H4 (cell line): ENCODE results near the gene TBC1D24. TPM values are rescaled to one million over a fixed set of nuclear protein-coding genes. Genes with fewer than 3 reads are reported as not detected.
"Not testable (repeated sequence)": the region's sequence is repeated elsewhere in the genome, so short reads cannot be mapped to it uniquely, and the experiment has no call there.

Experiments used
- DNase-seq: peaks from one replicate; pipeline ENCODE4 v3.0.0-alpha.2; 2015; ENCODE audit warnings: low spot score
- total RNA-seq: library from RNA; depleted of rRNA; stranded (reverse); fragments of >200 nt; shearing (Covaris generic); gene quantifications from 2 replicates; pipeline ENCODE4 v1.2.3, GENCODE V29; 2014

TBC1D24 gene
- total RNA-seq, 1 experiment from 2014 or later, result 5.6 TPM

DNA sequence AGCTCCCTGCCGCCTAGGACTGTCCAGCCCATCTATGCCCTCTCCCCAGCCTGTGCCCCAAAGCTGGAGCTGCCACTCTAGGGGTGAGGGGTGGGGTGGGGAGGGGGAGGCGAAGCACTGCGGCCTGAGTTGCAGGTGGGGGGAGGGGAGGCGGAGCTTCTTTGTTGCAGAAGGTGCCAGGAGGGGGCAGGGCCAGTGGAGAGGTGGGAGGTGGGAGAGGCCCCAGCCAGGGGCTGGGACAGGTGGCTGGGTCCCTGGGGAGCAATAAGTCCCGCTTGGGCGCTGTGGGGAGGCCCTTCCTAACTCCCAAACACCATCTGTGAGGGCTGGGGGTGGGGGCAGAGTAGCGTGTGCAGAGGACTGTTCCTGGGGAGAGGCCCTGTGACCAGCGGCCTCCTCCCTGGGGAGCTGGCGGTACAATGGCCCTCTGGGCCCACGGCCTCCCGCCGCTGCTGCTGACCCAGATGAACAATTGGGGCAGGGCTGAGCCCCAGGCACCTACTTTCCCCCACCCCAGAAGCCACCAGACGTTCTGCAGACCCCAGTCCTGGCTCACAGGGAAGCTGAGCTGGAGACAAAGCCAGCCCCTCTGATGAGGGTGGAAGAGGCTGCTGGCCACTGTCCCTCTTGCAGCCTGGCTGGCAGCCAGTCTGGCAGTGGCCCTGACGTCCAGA lies 6.1 kb upstream of the TBC1D24 start:
- no peak for DNase-seq

DNA sequence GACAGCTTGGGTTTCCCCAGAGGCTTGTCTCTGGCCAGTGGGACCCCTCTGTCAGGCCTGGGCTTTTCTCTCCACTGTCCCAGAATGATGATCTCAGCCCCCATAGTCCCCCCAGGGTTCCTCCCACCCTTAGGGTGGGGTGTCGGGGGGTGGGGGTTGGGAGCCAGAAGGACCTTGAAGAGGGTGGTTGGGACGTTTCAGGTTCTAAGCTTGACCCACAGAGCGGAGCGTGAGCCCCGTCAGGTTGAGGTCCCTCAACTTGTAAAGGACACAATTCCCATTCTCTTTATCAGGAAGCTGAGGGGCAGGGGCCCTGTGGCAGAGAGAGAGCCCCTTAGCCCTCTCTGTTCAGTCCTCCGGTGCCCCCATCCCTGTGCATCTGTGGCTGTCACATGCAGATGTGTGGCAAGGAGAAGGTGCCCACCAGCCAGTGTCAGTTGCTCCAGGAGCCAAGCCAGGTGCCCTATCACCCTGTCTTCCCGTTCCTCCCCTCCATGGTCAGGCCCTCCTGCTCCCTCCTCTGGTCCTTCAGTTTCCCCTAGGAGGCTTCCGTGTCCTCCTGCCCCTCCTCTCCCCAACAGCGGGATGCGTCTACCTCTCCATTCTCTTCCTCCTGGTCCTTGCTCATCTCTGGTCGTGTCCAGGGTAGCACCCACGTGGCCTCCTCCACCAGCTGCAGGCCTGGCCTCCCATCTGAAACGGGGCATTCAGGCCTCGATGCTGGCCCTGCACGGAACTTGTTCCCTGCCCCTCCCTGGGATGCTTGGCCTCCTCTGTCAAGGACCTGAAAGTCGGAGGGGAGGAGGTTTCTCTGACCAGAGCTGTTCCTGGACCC lies 5.3 kb upstream of the TBC1D24 start:
- DNase-seq, result no peak

DNA sequence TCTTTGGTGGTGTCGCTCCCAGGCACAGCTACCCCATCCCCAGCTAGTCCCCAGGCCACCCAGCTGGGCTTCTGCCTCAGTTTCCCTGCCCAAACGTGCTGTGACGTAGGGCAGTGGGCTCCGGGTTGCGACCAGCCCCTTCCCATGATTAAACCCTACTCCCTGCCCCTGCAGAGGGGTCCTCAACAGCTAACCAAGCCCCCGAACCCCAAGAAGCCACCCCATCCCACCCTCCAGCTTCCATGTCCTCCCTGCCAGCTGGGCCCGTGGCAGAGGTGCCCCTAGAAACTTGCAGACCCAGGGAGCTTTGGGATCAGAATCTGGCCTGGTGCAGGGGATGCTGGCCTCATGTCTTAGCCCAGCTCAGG lies 4.7 kb upstream of the TBC1D24 start:
- no peak for DNase-seq

- DNase-seq, result no peak
Observed at GRCh38 chr16:2470603-2471015, 4.3 kb upstream of the TBC1D24 start.

DNA sequence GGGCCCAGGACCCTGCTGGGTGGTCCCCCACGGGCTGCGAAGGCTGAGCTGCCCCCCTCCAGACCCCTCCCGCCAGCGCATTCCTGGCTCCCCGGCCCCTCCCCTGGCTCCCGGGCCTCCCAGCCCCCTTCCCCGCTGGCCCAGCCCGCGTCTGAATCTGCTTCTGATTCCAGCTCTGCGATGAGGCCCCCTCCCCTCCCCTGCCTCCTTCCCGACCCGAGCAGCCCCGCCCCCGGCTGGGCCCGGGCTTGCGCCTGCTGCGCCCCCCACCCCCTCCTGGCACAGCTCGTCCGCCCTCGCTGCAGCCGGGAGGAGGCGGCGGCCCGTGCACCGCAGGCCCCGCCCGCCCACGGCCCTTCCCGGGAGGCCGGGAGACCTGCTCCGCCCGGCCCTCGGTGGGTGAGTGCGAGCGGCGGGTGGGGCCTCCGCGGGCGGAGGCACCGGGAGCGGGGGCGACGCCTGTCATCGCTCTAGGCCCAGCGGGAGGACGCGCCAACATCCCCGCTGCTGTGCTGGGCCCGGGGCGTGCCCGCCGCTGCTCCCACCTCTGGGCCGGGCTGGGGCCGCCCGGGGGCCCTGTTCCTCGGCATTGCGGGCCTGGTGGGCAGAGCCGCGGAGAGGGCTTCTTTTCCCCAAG lies 3.8 kb upstream of the TBC1D24 start, which contains the start of gene NTN3:
NTN3 (plus strand) TSS at position 282 of the 637 bp plus-strand sequence. CDS start 405 bp downstream, outside the sequence.
- DNase-seq, result no peak

- DNase-seq, result no peak
Observed at GRCh38 chr16:2471653-2472487, 3.1 kb upstream of the TBC1D24 start.

DNA sequence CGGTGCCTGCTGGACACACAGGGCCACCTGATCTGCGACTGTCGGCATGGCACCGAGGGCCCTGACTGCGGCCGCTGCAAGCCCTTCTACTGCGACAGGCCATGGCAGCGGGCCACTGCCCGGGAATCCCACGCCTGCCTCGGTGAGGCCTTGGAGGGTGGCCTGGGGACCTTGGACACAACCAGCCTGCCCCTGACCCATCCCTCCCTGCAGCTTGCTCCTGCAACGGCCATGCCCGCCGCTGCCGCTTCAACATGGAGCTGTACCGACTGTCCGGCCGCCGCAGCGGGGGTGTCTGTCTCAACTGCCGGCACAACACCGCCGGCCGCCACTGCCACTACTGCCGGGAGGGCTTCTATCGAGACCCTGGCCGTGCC lies 2.5 kb upstream of the TBC1D24 start:
- no peak for DNase-seq

GRCh38 chr16:2472885-2473445 lies 2.0 kb upstream of the TBC1D24 start:
- DNase-seq, result no peak

DNA sequence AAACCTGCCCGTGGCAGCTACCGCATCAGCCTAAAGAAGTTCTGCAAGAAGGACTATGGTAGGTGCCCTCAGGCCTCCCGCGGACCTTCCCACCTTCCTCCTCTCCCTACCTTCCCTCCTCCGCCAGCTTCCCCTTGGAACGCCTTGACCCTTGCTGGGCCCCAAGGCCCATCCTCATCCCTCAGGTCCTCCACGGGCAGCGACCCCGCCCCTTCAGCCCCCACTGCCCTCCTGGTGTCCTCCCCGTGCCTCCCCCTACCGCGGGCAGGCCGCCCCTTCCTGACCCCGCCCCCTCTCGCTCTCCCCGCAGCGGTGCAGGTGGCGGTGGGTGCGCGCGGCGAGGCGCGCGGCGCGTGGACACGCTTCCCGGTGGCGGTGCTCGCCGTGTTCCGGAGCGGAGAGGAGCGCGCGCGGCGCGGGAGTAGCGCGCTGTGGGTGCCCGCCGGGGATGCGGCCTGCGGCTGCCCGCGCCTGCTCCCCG lies 1.4 kb upstream of the TBC1D24 start:
- no peak for DNase-seq

- no peak for DNase-seq
Observed at GRCh38 chr16:2473999-2474876, 689 bp upstream of the TBC1D24 start.

DNA sequence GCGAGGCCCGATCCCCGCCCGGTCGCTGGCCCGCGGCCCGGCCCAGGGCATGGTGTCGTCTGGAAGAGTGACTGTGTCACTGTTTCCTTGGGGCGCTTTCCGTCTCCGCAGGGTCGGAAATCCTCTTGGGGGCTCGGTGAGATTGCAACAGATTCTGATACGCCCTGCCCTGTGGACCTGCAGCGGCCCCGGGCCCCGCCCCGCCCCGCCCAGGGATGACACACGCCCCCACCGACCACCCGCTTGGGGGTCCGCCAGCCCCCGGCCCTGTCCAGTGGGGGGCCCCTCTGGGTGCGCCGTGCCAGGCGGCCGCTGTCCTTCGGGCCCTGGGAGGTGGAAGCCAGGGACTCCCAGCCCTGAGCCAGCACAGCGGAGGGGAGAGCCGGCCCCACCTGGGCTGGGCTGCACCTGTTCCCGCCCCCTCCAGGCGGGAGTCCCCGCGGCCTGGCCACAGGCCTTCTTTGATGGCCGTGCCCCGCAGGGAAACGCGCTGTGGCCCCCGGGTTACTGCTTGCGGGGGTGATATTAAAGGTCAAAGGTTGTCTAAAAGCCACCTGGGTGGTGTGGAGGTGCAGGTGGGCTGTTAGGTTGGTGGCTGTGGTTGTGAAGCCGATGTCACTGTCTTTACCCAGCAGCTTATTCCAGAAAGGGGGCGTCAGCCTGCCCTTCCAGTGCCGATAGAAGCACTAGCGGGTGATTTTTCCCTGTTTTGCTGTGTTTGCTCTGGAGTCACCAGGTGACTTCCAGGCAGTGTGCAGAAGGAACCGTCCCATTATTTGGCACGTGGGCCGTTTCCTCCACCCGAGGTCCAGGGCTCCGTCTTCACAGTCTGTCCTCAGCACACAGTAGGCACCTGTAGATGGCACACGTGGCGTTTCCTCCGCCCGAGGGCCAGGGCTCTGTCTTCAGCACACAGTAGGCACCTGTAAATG lies 752 bp downstream of the TBC1D24 start:
- DNase-seq, result no peak

DNA sequence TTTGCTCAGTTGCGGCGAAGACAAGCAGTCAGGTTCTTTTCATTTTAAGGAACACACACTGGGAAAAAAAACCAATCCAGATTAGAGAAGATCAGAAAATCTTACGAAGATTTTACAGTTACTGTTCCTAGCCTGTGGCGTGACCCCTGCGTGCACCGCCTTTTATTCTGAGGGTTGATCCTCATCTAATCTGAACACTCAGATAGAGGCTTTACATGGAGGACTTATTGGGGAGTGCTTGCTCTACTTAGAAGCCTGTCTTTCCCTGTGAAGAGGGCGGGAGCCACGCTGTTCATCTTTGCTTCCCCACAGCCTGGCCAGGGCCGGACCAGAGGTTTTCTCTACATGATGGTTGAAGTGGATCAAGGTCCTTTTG lies 1.4 kb downstream of the TBC1D24 start:
- no peak for DNase-seq

DNA sequence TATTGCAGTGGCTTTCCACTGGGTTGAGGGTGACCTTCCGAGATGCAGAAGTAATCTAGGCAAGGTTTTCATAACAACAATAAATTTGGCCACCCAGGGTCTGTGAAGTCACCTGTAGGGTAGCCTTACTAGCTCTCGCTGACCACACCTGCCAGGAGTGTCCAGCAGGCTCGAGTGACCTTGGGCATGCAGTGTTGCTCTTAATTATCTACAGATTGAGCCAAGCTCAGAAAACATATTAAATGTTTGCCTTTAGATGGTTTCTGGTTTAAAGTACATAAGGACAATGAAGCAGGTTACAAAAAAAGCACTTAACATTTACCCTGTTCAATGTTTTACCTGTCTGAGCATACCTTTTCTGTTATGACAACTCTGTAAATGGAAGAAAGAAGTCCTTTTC lies 1.8 kb downstream of the TBC1D24 start:
- DNase-seq, result no peak

DNA sequence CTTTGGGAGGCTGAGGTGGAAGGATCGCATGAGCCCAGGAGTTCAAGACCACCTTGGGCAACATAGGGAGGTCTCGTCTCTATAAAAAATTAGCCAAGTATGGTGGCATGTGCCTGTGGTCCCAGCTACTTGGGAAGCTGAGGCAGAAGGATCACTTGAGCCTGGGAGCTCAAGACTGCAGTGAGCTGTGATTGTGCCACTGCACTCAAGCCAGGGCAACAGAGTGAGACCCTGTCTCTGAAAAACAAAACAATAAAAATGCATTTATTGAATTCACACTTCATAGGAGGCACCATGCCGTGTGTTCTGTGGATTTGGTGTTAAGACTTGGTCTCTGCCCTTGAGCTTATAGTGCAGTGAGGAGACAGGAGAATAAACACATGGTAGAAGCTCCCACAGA lies 2.4 kb downstream of the TBC1D24 start:
- no peak for DNase-seq

DNA sequence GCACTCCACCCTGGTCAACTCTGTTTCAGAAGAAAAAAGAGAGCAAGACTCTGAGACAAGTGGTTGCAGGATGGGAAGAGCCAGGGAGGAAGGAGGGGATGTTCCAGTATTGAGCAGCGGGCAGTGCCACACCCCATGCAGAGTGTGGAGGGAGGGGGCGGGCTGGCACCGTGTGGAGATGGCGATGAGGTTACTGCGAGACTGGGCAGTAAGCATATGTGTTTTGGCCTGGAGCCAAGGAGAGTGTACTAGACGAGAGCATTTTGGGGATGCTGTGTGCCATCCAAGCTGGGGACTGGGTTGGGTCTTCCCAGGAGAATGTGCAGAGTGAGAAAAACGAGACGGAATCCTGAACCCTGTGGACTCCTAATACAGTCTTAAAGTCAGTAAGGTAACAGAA lies 3.4 kb downstream of the TBC1D24 start:
- no peak for DNase-seq

- DNase-seq, result not testable (repeated sequence)
Observed at GRCh38 chr16:2479996-2480395, 5.1 kb downstream of the TBC1D24 start.

DNA sequence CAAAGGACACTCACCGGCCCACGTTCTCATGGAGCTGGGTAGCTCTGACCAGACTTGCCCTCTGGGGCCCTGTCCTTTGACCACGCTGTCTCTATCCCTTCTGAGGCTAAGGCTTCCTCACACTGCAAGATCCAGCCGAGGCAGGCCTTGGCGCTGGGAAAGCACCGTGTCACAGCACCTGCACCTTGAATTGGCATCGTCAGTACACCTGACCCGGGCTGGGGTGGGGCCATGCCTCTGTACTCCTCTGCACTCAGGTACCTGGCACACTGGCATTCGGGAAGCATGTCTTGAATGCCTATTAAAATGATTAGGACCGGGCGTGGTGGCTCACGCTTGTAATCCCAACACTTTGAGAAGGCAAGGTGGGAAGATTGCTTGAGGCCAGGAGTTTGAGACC lies 6.0 kb downstream of the TBC1D24 start:
- no peak for DNase-seq

DNA sequence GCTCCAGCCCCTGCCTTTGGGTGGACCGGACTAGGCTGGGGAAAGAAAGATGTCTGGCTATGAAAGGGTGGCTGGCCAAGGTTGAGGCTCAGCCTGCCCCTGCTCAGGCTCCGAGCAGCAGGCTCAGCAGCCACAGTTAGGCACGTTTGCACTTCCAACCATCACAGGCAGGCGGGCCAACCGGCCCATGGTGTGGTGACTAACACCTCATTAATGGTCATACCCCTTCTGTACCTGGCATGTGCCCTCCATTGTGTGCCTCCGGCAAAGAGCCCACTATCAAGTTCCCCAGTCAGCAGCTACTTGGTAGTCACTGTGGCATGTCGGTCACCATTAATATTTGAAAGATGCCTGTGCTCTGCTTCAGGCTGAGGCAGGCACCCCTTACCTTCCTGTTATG lies 6.7 kb downstream of the TBC1D24 start:
- DNase-seq, result no peak

DNA sequence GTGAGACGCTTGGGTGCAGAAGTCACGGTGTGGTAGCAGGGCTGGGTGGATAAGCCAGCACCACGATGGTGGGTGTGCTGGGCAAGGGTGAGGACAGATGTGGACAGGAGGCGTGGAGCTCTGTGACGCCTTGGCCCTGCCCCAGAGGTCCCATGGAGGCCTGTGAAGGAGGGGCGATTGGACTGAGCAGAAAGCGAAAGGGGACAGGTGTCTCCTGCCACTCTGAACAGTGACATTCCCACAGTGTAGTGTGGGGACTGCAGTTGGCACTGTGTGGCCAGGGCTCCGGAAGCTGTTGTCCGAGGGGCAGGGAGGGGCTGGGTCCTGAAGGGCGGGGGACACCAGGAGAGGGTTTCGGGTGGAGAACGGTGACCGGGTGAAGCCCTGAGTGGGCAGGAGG lies 7.3 kb downstream of the TBC1D24 start:
- DNase-seq, result no peak
